C4-2B (cell line): ENCODE data around the gene ALDH16A1.

Experiments
- H3K27ac ChIP-seq: fragments of 450-650 bp; 2 replicates; pipeline ENCODE4 v1.5.1; 2017
- ZFX ChIP-seq: fragments of 450-650 bp; IDR thresholded peaks from 2 replicates; pipeline ENCODE4 v1.6.1; 2017
- TF ChIP-seq, protein P1 (sequence below): fragments of 450-650 bp; conservative IDR thresholded peaks from 2 replicates; pipeline ENCODE4 v1.5.1; 2017; ENCODE audit warnings: mild to moderate bottlenecking

Gene ALDH16A1

GRCh38 chr19:49488046-49488862 lies 35.2 kb downstream of the ALDH16A1 start:
- peak overlapping the region; percentile 97 for H3K27ac ChIP-seq
- TF ChIP-seq, protein P1, sequence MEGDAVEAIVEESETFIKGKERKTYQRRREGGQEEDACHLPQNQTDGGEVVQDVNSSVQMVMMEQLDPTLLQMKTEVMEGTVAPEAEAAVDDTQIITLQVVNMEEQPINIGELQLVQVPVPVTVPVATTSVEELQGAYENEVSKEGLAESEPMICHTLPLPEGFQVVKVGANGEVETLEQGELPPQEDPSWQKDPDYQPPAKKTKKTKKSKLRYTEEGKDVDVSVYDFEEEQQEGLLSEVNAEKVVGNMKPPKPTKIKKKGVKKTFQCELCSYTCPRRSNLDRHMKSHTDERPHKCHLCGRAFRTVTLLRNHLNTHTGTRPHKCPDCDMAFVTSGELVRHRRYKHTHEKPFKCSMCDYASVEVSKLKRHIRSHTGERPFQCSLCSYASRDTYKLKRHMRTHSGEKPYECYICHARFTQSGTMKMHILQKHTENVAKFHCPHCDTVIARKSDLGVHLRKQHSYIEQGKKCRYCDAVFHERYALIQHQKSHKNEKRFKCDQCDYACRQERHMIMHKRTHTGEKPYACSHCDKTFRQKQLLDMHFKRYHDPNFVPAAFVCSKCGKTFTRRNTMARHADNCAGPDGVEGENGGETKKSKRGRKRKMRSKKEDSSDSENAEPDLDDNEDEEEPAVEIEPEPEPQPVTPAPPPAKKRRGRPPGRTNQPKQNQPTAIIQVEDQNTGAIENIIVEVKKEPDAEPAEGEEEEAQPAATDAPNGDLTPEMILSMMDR = no peak
- no peak for TF ChIP-seq ZFX

- TF ChIP-seq ZFX = no peak
- TF ChIP-seq, protein P1 = no peak
- peak overlapping the region; percentile 97 for H3K27ac ChIP-seq
Measured at GRCh38 chr19:49488863-49489537, 36.0 kb downstream of the ALDH16A1 start.

GRCh38 chr19:49489601-49490167 lies 36.7 kb downstream of the ALDH16A1 start:
- TF ChIP-seq, protein P1 = no peak
- peak overlapping the region; percentile 97 for H3K27ac ChIP-seq

- TF ChIP-seq, protein P1 = no peak
- TF ChIP-seq ZFX = no peak
- H3K27ac ChIP-seq = peak overlapping the region; percentile 97
Measured at GRCh38 chr19:49490287-49491029, 37.4 kb downstream of the ALDH16A1 start.

DNA sequence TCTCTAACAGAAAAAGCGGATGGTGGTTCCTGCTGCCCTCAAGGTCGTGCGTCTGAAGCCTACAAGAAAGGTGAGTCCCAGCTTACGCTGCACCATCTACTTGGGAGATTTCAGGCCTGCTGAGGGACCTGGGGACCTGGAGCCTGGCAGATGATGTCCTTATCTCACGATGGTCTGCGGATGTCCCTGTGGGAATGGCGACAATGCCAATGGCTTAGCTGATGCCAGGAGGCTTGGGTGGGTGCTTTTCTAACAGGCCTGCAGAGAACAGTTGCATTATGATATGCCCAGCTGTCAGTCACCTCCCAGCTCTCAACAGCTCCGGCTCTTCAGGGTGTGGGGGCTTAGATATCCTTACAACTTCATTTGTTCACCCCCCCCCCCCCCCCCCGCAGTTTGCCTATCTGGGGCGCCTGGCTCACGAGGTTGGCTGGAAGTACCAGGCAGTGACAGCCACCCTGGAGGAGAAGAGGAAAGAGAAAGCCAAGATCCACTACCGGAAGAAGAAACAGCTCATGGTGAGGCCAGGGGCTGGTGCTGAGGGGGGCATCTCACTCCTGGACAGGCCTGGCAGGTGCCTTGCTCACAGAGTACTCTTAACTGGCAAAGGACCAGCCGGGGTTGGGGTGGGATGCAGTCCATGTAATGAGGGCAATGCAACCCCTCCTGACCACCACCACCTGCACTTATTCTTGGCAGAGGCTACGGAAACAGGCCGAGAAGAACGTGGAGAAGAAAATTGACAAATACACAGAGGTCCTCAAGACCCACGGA lies 38.2 kb downstream of the ALDH16A1 start:
- TF ChIP-seq ZFX = no peak
- TF ChIP-seq, protein P1 = no peak
- peak overlapping the region; percentile 97 for H3K27ac ChIP-seq

- TF ChIP-seq ZFX = no peak
- TF ChIP-seq, protein P1 = no peak
- peak overlapping the region; percentile 97; the same call in 1 of the 2 replicates for H3K27ac ChIP-seq
Measured at GRCh38 chr19:49491804-49492572, 39.0 kb downstream of the ALDH16A1 start.
